PC-9 (cell line): ENCODE data around the gene ROBO1. TPM values are rescaled to one million over a fixed set of nuclear protein-coding genes. Genes with fewer than 3 reads are reported as not detected.

Source experiments
- BruUV-seq: library from RNA; stranded (reverse); fragments of 400-500 nt; replicated peaks from 2 replicates; lab custom pipeline; 2021; lab: Mats Ljungman, UMichigan
- CTCF ChIA-PET: fragments of 300-600 bp; sonication (Branson Sonifier 250); formaldehyde crosslinking; loops from one replicate; lab custom pipeline; 2022; ENCODE audit warnings: antibody characterized with exemption; lab: Charles Lee
- POLR2A ChIA-PET: fragments of 300-600 bp; sonication (Branson Sonifier 250); formaldehyde crosslinking; loops from one replicate; lab custom pipeline; 2022; ENCODE audit warnings: antibody characterized with exemption; ENCODE audit not compliant: unreplicated experiment; lab: Charles Lee
- DNase-seq, 2 experiments: peaks; one replicate each; pipeline versions ENCODE4 v3.0.0 to v3.0.0-alpha.2; 2015 to 2022; ENCODE audit warnings: mixed read lengths in 1 of 2
- H2AFZ ChIP-seq: fragments of 200-600 bp; sonication (generic); 2 replicates; pipeline ENCODE4 v1.8.1; 2017; ENCODE audit warnings: antibody characterized with exemption
- H3F3A ChIP-seq: fragments of 200-600 bp; sonication (generic); 2 replicates; pipeline ENCODE4 v1.8.1; 2017; ENCODE audit warnings: antibody characterized with exemption, mild to moderate bottlenecking, low read depth; ENCODE audit not compliant: insufficient read depth
- H3K27ac ChIP-seq: fragments of 200-600 bp; sonication (generic); 2 replicates; pipeline ENCODE4 v1.6.1; 2016; ENCODE audit warnings: mixed run types
- H3K27me3 ChIP-seq: fragments of 200-600 bp; sonication (generic); 2 replicates; pipeline ENCODE4 v1.6.1; 2016; ENCODE audit warnings: low read depth, mixed run types; ENCODE audit not compliant: insufficient read depth
- H3K36me3 ChIP-seq: fragments of 200-600 bp; sonication (generic); 2 replicates; pipeline ENCODE4 v1.6.1; 2016; ENCODE audit warnings: low read depth, mixed run types
- H3K4me1 ChIP-seq: fragments of 200-600 bp; sonication (generic); replicated peaks from 2 replicates; pipeline ENCODE4 v1.6.1; 2016; ENCODE audit warnings: mixed run types; ENCODE audit not compliant: insufficient read depth
- H3K4me2 ChIP-seq: fragments of 200-600 bp; sonication (generic); 2 replicates; pipeline ENCODE4 v1.6.1; 2017; ENCODE audit warnings: mixed run types
- H3K4me3 ChIP-seq: fragments of 200-600 bp; sonication (generic); 2 replicates; pipeline ENCODE4 v1.6.1; 2016; ENCODE audit warnings: mixed run types
- H3K79me2 ChIP-seq: fragments of 200-600 bp; sonication (generic); 2 replicates; pipeline ENCODE4 v1.6.1; 2017; ENCODE audit warnings: low read depth, mixed run types
- H3K9me2 ChIP-seq: fragments of 200-600 bp; sonication (generic); 2 replicates; pipeline ENCODE4 v1.8.1; 2017; ENCODE audit warnings: mild to moderate bottlenecking; ENCODE audit not compliant: insufficient read depth
- H3K9me3 ChIP-seq: fragments of 200-600 bp; sonication (generic); 2 replicates; pipeline ENCODE4 v1.8.1; 2016; ENCODE audit warnings: low read depth; ENCODE audit not compliant: insufficient read depth
- H4K20me1 ChIP-seq: fragments of 200-600 bp; sonication (generic); 2 replicates; pipeline ENCODE4 v1.8.1; 2017; ENCODE audit not compliant: insufficient read depth
- EZH2 ChIP-seq: fragments of 200-600 bp; sonication (generic); IDR thresholded peaks from 2 replicates; pipeline ENCODE4 v1.8.0; 2017; ENCODE audit warnings: antibody characterized with exemption, low read depth
- intact Hi-C: fragments of 100-400 bp; cut with micrococcal nuclease; formaldehyde crosslinking; loops from one replicate; pipeline ENCODE4 v1.10.0; 2022; ENCODE audit not compliant: unreplicated experiment
- total RNA-seq: library from RNA; stranded (reverse); gene quantifications from 2 replicates; pipeline ENCODE4 v1.2.3, GENCODE V29; 2021
- TF ChIP-seq, protein P1 (sequence below): fragments of 200-600 bp; sonication (generic); conservative IDR thresholded peaks from 2 replicates; pipeline ENCODE4 v1.6.1; 2017; ENCODE audit warnings: mixed run types, antibody characterized with exemption, mild to moderate bottlenecking, moderate library complexity

ROBO1 gene
- total RNA-seq, 1 experiment from 2014 or later: 17.5 TPM

DNA sequence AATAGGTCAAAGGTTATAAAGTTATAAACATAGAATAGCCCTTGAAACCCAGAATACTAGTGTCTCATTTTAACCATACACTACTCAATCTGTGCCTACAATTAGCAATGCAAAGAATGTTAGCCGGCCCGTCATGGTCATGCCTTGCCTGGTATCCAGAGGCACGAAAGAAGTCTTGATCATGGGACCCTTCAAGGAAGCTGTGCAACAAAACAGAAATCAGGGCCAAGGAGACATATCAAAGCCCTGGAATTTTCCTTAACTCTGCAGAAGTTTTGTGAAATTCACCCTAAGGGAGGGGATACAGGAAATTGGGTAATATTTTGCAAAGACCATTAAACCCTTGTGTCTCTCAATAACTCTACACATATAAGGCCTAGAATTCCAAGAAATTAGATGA, 482.4 kb downstream of the ROBO1 start:
- Histone ChIP-seq H3K27ac (no peak overlapping the region), H3K4me1 (no peaks in the 10 kb centered on the region), H3K27me3 (no peaks in the 10 kb centered on the region), H3K4me2 (no peak overlapping the region), H3K9me3 (no peaks in the 10 kb centered on the region), H3K4me3 (no peak overlapping the region), H2AFZ (no peak overlapping the region), H3K36me3 (no peaks in the 10 kb centered on the region), H3K79me2 (no peaks in the 10 kb centered on the region), H4K20me1 (no peaks in the 10 kb centered on the region), H3F3A (no peaks in the 10 kb centered on the region), H3K9me2 (no peaks in the 10 kb centered on the region)
- intact Hi-C loops: no loop called here
- ChIA-PET CTCF (no interaction called here), POLR2A (no interaction called here)
- DNase-seq: no peak
- no TSS peak for BruUV-seq
- TF ChIP-seq, protein P1, sequence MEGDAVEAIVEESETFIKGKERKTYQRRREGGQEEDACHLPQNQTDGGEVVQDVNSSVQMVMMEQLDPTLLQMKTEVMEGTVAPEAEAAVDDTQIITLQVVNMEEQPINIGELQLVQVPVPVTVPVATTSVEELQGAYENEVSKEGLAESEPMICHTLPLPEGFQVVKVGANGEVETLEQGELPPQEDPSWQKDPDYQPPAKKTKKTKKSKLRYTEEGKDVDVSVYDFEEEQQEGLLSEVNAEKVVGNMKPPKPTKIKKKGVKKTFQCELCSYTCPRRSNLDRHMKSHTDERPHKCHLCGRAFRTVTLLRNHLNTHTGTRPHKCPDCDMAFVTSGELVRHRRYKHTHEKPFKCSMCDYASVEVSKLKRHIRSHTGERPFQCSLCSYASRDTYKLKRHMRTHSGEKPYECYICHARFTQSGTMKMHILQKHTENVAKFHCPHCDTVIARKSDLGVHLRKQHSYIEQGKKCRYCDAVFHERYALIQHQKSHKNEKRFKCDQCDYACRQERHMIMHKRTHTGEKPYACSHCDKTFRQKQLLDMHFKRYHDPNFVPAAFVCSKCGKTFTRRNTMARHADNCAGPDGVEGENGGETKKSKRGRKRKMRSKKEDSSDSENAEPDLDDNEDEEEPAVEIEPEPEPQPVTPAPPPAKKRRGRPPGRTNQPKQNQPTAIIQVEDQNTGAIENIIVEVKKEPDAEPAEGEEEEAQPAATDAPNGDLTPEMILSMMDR: no peak
- TF ChIP-seq EZH2: no peak

DNA sequence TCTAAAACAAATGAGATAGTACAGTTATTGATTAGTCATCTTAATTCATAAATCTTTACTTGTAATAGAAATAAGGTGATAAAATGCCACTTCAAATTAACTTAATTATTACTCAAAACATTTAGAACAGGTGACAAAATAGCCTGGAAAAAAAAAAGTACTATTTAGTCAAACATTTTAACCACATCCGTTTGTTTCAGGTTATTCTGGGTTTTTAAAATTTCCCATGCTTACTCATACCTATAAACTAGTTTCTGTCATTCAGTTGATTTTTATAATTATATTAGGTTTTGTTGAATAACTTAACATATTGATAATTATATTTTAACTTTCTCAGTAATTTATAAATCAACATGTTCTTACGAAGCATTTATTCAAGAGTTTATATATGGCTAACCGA, 483.0 kb downstream of the ROBO1 start:
- Histone ChIP-seq H3K4me3 (no peak overlapping the region), H3K9me3 (no peaks in the 10 kb centered on the region), H3K79me2 (no peaks in the 10 kb centered on the region), H3K9me2 (no peaks in the 10 kb centered on the region), H3K36me3 (no peaks in the 10 kb centered on the region), H3K27ac (no peak overlapping the region), H3K4me2 (no peak overlapping the region), H3K4me1 (no peaks in the 10 kb centered on the region), H3F3A (no peaks in the 10 kb centered on the region), H4K20me1 (no peaks in the 10 kb centered on the region), H2AFZ (no peak overlapping the region), H3K27me3 (no peaks in the 10 kb centered on the region)
- ChIA-PET CTCF (no interaction called here), POLR2A (no interaction called here)
- intact Hi-C loops: no loop called here
- TF ChIP-seq, protein P1: no peak
- no peak for TF ChIP-seq EZH2
- DNase-seq: no peak
- BruUV-seq: no TSS peak

DNA sequence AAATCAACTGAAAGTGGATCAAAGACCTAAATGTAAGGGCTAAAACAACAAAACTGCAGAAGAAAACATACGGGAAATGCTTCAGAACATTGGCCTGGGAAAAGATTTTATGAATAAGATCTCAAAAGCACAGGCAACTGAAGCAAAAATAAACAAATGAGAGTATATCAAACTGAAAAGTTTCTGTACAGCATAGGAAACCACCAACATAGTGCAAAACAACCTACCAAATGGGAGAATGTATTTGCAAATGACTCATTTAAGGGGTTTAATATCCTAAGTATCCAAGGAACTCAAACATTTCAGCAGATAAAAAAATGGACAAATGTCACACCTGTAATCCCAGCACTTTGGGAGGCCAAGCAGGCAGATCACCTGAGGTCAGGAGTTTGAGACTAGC, 489.1 kb downstream of the ROBO1 start:
- Histone ChIP-seq H3F3A (no peaks in the 10 kb centered on the region), H3K9me2 (no peaks in the 10 kb centered on the region), H3K79me2 (no peaks in the 10 kb centered on the region), H3K9me3 (no peaks in the 10 kb centered on the region), H2AFZ (no peak overlapping the region), H3K4me3 (no peak overlapping the region), H3K4me1 (no peaks in the 10 kb centered on the region), H3K36me3 (no peaks in the 10 kb centered on the region), H3K27ac (no peak overlapping the region), H3K27me3 (no peaks in the 10 kb centered on the region), H3K4me2 (no peak overlapping the region), H4K20me1 (no peaks in the 10 kb centered on the region)
- ChIA-PET POLR2A (no interaction called here), CTCF (no interaction called here)
- TF ChIP-seq, protein P1: no peak
- no peak for TF ChIP-seq EZH2
- DNase-seq: no peak
- no TSS peak for BruUV-seq
- intact Hi-C loops: no loop called here
